Limb (tissue), 2 donors: Measurements from ENCODE around the gene UBA3.

Experiments used
- DNase-seq, 2 donors: peaks; one replicate each; pipeline ENCODE4 v3.0.0-alpha.2; 2016; ENCODE audit errors: extremely low spot score in 2 of 2

Gene UBA3

DNA sequence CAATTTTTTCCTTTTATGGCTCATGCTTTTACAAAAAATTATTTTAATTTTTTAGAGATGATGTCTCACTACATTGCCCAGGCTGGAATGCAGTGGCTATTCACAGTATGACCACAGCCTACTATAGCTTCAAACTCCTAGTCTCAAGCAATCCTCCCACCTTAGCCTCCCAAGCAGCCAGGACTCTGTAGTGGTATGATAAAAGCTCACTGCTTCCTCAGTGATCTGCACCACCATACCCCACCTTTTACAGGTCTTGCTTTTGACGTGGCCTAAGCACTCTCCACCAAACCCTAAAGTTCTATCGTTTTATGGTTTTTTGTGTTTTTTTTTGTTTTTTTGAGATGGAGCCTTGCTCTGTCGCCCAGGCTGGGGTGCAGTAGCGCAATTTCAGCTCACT, 14.0 kb downstream of the UBA3 start:
- DNase-seq = no peak

DNA sequence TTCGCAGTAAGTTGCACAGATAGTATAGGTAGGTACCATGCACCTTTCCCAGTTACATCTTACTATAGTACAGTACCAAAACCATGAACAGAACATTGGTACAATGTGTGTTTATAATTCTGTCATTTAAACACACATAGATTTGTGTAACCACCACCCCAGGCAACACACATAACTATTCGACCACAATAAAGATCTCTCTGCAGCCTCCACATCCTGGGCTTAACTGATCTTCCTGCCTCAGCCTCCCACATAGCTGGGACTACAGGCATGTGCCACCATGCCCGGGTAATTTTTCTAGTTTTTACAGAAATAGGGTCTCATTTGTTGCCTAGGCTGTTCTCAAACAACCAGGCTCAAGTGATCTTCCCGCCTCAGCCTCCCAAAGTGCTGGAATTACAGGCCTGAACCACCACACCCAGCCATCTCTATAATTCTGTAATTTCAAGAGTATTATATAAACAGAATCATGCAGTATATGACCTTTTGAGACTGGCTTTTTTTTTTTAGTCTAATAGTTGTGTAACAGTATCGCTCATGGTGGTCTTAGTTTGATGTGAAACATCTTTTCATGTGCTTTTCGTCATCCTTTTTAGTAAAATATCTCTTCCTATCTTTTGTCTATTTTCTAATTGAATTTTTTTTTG, 14.7 kb downstream of the UBA3 start:
- no peak for DNase-seq

DNA sequence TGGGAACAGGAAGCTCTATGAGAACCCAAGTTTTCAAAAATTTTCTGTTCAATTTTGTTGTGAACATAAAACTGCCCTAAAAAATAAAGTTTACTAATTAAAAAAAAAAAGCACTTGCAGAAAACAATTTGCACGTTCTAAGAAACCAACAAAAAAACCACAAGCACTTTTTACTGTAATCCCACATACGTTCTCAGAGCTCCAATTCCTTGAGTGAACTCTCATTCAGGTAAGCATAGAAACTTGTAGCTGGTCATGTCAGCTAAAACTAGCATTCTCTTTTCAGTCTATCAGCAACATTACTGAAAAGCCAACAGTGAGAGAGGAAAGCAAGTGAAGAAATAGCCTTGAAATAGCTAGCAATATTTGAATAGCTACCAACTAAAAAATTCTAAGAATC, 16.5 kb downstream of the UBA3 start:
- no peak for DNase-seq

DNA sequence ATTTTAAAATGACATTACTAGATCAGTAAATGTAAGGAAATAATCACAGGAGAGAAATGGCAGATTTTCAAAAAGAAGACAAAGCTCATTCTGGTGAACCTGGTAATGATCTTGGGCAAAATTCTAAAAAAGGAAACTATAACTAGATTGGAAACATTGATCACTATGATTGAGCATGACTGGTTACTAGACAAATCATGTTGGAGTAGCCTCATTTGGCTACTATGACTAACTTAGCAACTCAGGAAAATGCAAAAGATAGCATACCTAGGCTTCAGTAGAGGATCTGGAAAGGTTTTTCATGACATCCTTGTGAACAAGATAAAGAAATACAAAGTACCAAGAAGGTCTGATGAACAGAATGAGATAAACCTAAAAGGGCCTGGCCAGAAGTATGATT, 20.5 kb downstream of the UBA3 start:
- DNase-seq = no peak

DNA sequence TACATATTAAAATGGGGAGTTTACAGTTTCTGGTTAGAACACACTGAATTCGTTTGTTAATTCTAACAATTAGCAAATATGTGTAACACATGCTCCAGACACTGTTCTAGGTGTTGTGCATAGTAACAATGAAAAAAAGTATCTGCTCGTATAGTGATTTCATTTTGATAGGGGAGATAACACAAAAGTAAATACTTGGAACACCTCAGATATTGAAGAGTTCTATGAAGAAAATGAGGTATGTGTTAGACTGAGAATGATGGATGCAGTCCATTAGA, 21.3 kb downstream of the UBA3 start:
- no peak for DNase-seq

DNA sequence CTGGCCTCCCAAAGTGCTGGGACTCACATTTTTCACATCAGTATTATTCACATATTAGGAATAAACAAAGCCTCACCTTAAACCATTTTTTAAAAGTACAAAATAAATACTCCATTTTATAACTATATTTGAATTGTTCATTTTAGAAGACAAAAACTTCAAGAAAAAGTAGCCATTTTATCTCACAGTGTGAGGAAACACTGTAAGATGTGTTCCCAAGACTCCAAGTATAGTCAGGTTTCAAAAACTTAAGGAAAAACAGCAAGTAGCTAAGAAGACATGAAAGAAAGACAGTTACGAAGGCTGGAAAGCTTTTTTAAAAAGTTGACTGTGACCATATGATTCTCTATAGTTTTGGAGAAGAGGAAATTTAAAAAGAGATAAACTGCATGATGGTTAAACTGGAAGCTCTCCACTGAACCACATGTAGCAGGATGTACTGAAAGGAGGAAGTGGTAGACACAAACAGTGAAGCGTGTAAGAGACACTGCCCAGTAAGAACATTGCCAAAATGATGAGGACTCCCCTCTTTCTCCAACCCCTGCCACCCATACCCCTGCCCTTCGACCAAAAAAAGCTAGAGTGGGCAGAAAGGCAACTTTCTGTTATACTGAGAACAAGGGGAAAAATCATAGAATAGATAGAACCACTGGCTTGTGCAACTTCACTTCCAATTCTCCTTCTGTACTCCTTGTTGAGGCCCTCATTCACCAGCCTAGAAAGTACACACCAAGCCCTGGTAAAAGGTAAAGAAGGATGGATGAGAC, 21.8 kb downstream of the UBA3 start:
- no peak for DNase-seq

DNA sequence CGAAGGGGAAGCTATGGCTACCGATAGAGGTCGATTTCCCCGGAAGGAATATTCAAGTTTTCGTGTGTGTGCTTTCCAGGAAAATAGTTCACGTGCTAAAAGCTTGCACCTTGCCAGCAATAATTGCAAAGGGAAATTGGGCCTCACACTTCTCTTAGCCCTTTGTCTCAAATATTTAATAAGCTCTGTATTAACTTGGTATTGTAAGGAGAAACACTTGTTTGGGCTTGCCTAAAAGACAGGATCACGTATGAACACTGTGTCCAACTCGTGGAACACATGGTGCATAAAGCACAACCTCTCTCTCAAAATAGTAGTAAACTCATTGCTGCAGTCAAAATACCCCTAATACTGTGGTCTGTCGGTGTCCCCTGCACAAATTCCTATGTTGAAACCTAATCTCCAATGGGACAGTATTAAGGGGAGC, 27.7 kb downstream of the UBA3 start:
- no peak for DNase-seq

DNA sequence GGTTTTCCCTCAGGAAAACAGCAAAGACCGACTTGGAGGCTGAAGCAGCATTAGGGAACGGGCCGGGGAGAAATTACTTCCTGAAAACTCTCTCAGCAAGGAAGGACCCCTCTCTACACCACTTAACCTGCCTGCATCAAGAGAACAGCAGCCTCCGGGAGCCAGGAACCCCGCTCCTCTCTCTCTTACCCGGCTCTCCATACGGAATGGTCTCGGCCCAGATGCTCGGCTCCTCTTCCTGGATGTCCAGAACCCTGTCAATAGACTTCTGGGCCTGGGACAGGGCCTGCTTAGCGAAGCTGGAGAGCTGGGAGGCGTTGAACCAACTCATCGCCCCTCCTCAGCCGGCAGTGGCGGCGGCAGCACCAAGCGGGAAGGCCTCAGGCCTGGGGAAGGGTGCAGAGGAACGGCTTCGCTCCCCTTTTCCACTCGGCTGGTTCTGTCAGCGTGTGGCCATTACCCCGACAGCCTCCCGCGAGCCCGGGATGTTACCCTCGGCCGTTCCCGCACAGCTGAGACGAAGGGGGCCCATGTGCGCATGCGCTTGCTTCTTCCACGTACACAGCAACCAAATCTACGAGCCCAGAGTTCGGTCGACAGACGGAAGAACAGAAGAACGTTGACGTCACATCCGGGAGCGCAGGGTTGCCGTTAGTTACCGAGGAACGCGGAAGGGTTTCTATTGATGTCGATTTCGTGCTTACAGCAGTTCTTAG, 28.3 kb downstream of the UBA3 start, which contains the start of gene TMF1:
Gene TMF1 (minus strand): TSS at position 578 of the 716 bp plus-strand sequence. CDS start 247 bp downstream, at position 331.
- DNase-seq = peak; percentile 98 to 99

DNA sequence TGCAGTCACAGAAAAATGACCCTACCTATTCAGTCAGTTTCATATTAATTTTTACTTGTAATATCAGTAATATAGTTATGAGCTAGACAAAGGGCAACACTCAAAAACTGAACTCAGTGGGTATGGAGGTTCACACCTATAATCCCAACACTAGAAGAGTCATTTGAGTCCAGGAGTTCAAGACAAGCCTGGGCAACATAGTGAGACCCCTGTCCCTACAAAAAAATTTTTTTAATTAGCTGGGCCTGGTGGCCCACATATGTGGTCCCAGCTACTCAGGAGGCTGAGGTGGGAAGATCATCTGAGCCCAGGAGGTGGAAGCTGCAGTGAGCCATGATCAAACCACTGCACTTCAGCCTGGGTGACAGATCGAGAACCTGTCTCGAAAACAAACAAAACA, 31.2 kb downstream of the UBA3 start:
- DNase-seq = no peak

DNA sequence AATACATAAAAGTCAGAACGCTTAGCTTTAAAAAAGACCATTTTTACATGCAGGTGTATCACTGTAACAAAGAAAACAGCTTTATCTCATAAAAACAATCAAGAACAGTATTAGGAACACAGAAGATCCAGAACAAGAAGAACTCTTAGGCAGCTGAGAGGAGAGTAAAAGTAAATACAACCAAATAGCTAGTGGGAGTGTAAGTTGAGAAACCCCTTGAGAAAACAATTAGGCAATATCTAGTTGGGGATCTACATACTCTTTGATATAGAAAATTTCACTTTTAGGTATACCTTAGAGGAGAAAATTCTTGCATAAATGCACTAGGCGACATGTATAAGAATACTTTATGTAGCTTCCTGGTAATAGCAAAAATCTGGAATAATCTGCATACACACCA, 35.6 kb downstream of the UBA3 start:
- DNase-seq = no peak

DNA sequence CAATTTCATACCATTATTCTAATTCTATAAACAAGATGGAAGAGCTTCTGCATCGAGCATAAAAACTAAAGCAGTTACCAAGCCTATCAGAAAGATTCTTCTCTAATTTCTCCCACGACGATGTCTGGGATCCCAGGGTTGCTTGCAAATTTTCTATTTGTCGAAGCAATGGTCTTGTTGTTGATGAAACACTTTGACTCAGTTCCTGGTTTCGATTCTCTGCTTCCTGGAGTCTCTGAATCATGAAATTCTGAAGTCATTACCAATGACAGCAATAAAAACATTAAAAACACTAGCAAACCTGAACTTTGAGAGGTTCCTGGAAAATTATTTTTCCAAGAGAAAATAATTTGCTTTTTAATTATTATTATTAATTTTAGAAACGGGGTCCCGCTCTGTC, 46.7 kb downstream of the UBA3 start:
- no peak for DNase-seq

DNA sequence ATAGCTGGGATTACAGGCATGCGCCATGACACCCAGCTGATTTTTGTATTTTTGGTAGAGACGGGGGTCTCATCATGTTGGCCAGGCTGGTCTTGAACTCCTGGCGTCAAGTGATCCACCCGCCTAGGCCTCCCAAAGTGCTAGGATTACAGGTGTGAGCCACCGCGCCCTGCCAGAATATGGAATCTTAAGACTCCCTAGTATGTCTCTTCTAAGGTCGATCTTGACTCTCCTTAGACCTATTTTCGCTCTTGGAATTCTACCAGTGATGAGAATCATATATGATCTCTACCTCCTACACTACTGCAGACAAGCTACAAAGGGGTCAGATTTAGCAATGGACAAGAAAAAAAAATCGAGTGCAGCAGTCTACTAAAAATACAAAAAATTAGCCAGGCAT, 47.4 kb downstream of the UBA3 start:
- no peak for DNase-seq

DNA sequence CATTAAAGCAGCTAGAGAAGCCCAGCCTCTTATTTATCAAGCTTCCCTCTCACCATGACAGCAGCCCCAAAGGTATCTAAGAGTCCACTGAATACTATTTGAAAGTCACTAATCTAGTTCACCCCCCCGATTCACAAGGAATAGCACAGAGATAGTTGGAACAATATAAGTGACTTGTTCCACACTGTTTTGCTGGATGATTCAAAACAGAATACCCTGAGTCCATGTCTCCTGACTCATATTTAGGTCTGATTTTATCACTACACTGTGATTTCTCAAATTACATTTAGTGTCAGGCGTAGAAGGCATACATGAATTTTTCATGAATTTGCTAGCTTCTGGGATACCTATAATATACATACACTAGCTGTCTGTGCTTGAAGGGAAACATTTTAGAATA, 48.0 kb downstream of the UBA3 start:
- DNase-seq = no peak

DNA sequence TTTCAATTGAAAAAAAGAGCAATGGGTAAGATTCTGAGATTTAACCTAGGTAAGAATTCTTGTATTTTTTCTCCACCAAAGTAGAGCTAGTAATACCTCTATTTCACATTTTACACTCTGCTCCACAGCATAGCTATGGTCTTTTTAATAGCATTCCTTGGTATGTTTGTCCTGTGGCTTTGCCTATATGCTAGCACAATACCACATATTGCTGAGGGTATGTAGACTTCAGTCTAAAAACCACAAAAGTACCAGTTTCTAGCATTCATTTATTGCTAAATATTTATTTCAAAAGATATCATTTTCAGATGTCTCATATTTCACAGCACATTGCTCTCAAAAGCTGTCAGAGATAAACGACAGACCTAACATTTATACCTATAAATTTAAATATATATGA, 48.5 kb downstream of the UBA3 start:
- DNase-seq = no peak

DNA sequence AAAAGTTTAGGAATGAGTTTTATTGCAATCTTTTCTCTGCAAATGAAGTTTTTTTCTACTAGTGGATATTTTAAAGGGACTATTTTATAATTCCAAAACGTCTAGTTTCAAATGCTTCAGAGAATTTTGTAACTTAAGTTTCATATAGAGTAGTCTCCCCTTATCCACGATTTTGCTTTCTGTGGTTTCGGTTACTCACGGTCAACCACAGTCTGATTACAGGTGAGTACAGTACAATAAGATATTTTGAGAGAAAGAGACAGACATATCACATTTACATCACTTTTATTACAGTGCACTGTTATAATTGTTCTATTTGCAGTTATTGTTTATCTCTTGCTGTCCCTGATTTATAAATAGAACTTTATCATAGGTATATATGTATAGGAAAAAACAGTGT, 59.3 kb downstream of the UBA3 start:
- DNase-seq = no peak

DNA sequence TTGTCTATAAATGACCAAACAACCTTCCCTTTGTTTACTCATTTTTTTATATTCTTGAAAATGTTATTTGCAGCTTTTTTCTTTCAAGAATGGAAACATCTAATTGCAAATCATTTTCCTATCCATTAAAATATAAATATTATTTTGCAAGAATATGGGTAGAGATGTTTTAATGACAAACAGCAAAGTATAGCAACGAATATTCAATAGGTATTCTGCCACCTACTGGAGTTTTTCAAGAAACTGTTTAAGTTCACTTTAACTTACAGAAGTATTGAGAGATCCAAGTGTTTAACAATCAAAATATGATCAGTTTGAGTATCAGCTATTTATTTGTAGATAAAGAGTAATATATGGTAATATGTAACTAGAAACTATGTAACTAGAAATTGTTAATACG, 59.7 kb downstream of the UBA3 start:
- DNase-seq = no peak

DNA sequence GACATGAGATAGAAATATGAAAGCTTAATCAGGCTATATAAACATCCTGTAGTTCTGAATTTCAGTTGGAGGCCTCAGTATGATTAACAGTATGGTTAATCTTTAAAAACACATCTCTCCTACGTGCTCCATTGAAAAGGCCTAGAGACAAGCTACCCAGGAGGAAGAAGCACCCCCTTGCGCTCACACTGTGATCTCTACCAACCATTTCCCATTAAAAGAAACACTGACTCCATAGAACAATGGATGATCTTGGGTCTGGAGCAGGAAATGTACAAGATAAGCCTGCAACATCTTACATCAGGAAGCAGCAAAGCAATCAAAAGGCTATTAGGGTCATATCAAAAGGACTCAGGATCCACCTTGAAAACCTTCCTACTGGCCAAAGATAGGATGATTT, 63.3 kb downstream of the UBA3 start:
- no peak for DNase-seq

DNA sequence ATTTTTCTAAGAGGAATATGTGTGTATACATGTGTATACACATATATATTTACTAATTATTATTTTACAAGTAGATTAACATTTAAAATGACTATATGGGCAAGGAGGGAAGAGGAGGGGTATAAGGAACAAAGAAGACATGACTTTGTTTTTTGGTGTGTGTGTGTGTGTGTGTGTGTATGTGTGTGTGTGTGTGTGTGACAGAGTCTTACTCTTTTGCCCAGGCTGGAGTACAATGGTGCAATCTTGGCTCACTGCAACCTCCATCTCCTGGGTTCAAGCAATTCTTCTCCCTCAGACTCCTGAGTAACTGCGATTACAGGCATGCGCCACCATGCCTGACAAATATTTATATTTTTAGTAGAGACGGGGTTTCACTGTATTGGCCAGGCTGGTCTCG, 64.1 kb downstream of the UBA3 start:
- no peak for DNase-seq

DNA sequence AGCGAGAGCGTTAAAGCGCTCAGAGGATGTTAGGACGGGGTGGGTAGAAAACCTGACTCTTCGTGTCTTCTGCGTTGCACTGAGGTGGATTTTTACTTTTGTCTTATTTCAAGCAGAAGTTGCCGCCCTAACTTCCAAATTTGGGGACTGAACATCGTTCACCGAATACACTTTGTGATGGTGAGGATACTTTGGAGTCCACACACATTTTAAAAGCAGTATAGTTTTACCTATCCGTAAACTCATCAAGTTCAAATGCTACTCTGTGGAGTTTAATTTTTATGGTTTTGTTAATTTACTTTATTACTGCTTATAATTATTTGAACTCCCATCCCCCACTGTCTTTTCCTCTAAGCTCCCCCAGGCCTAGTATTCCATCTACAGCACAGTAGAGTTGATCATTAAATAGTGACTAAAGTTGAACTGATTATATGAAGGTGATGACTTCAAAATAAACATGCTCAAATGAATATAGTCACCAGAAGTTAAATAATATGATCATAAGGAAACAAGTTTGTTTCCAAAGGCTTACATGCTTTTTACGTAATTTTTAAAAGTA, 66.1 kb downstream of the UBA3 start:
- no peak for DNase-seq

DNA sequence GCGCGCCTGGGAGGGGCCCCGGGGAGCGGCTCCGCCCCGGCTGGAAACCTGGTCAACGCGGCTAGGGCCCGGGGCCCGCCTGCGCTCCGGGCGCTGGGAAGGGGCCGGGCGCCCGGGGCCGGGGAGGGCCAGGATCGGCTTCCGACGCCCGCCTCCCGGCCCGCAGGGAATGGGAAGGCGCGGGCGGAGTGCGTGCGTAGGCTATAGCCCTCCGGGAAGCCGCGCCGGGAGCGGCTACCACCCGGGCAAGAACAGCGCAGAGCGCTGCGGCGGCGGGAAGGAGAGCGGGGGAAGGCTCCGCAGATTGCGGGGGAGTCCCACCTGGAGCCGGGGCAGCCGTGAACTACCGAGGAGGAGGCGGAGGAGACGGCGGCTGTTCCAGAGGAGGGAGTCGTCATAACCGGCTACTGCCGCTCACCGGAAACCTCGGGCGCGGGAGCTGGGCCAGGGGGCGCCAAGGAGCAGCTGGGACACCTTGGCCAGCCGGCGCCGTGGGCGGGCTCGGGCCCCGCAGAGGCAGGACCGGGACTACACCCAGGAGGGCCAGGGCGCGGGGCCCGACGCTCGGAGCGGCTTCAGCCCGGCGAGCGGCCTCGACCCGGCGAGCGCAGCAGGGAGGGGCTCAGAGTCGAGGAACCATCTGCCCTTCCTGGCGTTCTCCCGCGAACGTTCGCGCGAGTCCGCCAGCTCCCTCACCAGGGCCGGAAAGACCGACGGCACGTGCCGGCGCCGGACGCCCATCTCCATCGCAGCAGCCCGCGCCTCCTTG, 66.7 kb downstream of the UBA3 start, which contains the start of gene EOGT:
Gene EOGT (minus strand): TSS at position 432 of the 769 bp plus-strand sequence. CDS start 3,838 bp downstream, outside the sequence.
- DNase-seq = peak; percentile 68 to 92

DNA sequence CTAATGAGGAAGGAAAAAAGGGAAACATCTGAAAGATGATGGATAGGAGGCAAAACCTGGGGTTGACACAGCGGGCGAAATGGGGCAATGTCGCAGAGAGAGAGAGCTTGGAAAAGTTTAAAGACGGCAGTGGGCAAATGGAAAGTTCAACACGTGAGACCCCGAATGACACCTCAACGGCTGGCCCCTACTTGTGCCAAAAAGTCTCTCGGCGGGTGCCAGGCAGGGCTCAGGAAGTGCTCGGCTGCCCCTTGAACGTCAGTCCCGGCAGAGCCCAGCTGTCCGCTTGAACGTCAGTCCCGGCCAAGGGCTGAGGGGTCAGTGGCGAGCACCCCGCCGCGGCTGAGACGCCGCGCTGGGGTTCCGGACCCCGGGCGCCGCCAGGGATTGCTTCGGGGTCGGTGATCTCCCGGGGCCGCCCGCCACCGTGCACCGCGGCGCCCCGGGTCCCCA, 67.3 kb downstream of the UBA3 start:
- peak in 1 of 2 donors; percentile 32 for DNase-seq
